Liver (tissue), 9 donors: ENCODE measurements around the gene TNF. TPM values are rescaled to one million over a fixed set of nuclear protein-coding genes. Genes with fewer than 3 reads are reported as not detected.

Experiments used
- DNase-seq: peaks from one replicate; pipeline ENCODE4 v3.0.0-alpha.2; 2017; ENCODE audit warnings: low spot score
- H3K27ac ChIP-seq, 2 donors: one replicate each; pipeline ENCODE4 v1.7.0; 2013; ENCODE audit warnings: inconsistent platforms in 2 of 2, low read length in 2 of 2, control low read depth in 1 of 2, low read depth in 1 of 2, mild to moderate bottlenecking in 1 of 2
- H3K27me3 ChIP-seq, 4 donors: one replicate each; pipeline versions ENCODE4 v1.6.1 to v1.7.0; 2013; ENCODE audit warnings: low read length in 3 of 4, inconsistent platforms in 1 of 4, mild to moderate bottlenecking in 1 of 4, moderate library complexity in 1 of 4; ENCODE audit not compliant: control insufficient read depth in 4 of 4, insufficient read depth in 4 of 4
- H3K36me3 ChIP-seq, 4 donors: one replicate each; pipeline versions ENCODE4 v1.6.1 to v1.7.0; 2013; ENCODE audit warnings: low read length in 3 of 4, mild to moderate bottlenecking in 3 of 4, low read depth in 1 of 4, moderate library complexity in 1 of 4; ENCODE audit not compliant: control insufficient read depth in 4 of 4, insufficient read depth in 3 of 4
- H3K4me1 ChIP-seq, 4 donors: one replicate each; pipeline versions ENCODE4 v1.6.1 to v1.7.0; 2013; ENCODE audit warnings: low read length in 3 of 4, mild to moderate bottlenecking in 3 of 4, moderate library complexity in 1 of 4; ENCODE audit not compliant: control insufficient read depth in 4 of 4, insufficient read depth in 4 of 4
- H3K4me3 ChIP-seq, 3 donors: one replicate each; pipeline versions ENCODE4 v1.6.1 to v1.7.0; 2013; ENCODE audit warnings: low read length in 3 of 3, control low read depth in 1 of 3, low read depth in 1 of 3, mild to moderate bottlenecking in 1 of 3
- H3K9ac ChIP-seq, 2 donors: one replicate each; pipeline ENCODE4 v1.7.0; 2013; ENCODE audit warnings: low read length in 2 of 2, mild to moderate bottlenecking in 2 of 2, moderate library complexity in 2 of 2, control low read depth in 1 of 2, low read depth in 1 of 2
- H3K9me3 ChIP-seq, 4 donors: one replicate each; pipeline versions ENCODE4 v1.6.1 to v1.7.0; 2013; ENCODE audit warnings: low read length in 3 of 4; ENCODE audit not compliant: control insufficient read depth in 4 of 4
- ATF3 ChIP-seq: IDR thresholded peaks from 2 replicates; pipeline ENCODE4 v1.6.1; 2016; ENCODE audit warnings: antibody characterized with exemption
- CTCF ChIP-seq: fragments of 150-350 bp; IDR thresholded peaks from 2 replicates; pipeline ENCODE4 v1.5.1; 2017; ENCODE audit warnings: improper control_type of control experiment, low read depth, low read length; ENCODE audit not compliant: missing input control
- EGR1 ChIP-seq, 2 donors: IDR thresholded peaks; 2 replicates each; pipeline ENCODE4 v1.6.1; 2016 to 2018; ENCODE audit warnings: antibody characterized with exemption in 2 of 2, low read depth in 2 of 2
- FOXA1 ChIP-seq: IDR thresholded peaks from 2 replicates; pipeline ENCODE4 v1.6.1; 2016; ENCODE audit warnings: antibody characterized with exemption
- FOXA2 ChIP-seq: IDR thresholded peaks from 2 replicates; pipeline ENCODE4 v1.6.1; 2016; ENCODE audit warnings: antibody characterized with exemption
- GABPA ChIP-seq, 2 donors: IDR thresholded peaks in 1 of 2; conservative IDR thresholded peaks in 1 of 2; 2 replicates each; pipeline ENCODE4 v1.6.1; 2016; ENCODE audit warnings: antibody characterized with exemption in 2 of 2, mild to moderate bottlenecking in 1 of 2, moderate library complexity in 1 of 2
- HNF4A ChIP-seq, 2 donors: conservative IDR thresholded peaks; 2 replicates each; pipeline ENCODE4 v1.6.1; 2016; ENCODE audit warnings: antibody characterized with exemption in 2 of 2, mild to moderate bottlenecking in 2 of 2
- HNF4G ChIP-seq: IDR thresholded peaks from 2 replicates; pipeline ENCODE4 v1.6.1; 2016; ENCODE audit warnings: antibody characterized with exemption
- JUND ChIP-seq, 2 donors: IDR thresholded peaks; 2 replicates each; pipeline ENCODE4 v1.6.1; 2016; ENCODE audit warnings: antibody characterized with exemption in 2 of 2
- NR2F2 ChIP-seq: IDR thresholded peaks from 2 replicates; pipeline ENCODE4 v1.6.1; 2016; ENCODE audit warnings: antibody characterized with exemption
- RAD21 ChIP-seq, 2 donors: IDR thresholded peaks; 2 replicates each; pipeline ENCODE4 v1.6.1; 2016; ENCODE audit warnings: antibody characterized with exemption in 2 of 2, mild to moderate bottlenecking in 2 of 2
- RXRA ChIP-seq, 2 donors: IDR thresholded peaks; 2 replicates each; pipeline ENCODE4 v1.6.1; 2017 to 2018; ENCODE audit warnings: antibody characterized with exemption in 2 of 2, mild to moderate bottlenecking in 1 of 2
- SP1 ChIP-seq: IDR thresholded peaks from 2 replicates; pipeline ENCODE4 v1.6.1; 2018; ENCODE audit warnings: antibody characterized with exemption, mild to moderate bottlenecking
- TAF1 ChIP-seq: conservative IDR thresholded peaks from 2 replicates; pipeline ENCODE4 v1.6.1; 2016; ENCODE audit warnings: antibody characterized with exemption, mild to moderate bottlenecking
- YY1 ChIP-seq: IDR thresholded peaks from 2 replicates; pipeline ENCODE4 v1.6.1; 2016; ENCODE audit warnings: antibody characterized with exemption, mild to moderate bottlenecking
- WGBS: extraction: QIAGEN DNeasy Blood & Tissue Kit; methylation state at CpG from one replicate; pipeline ENCODE4 v1.1.7; 2013; 5-methylcytosine and 5-hydroxymethylcytosine counted together
- polyA plus RNA-seq, 2 donors: library from polyadenylated mRNA; stranded (reverse) in 1 of 2; unstranded in 1 of 2; fragments of 200-250 nt in 1 of 2; fragments of >200 nt in 1 of 2; fragmentation: Nextera tagmentation in 1 of 2; extraction: Ambion mirVana in 1 of 2; gene quantifications; one replicate each; pipeline versions ENCODE4 v1.2.1 to v1.2.3, GENCODE V29; 2013 to 2015
- total RNA-seq, 2 donors: library from RNA; depleted of rRNA; stranded (reverse); fragments of >200 nt; gene quantifications; one replicate each; pipeline ENCODE4 v1.2.3, GENCODE V29; 2014
- TF ChIP-seq, protein P1 (sequence below): IDR thresholded peaks from 2 replicates; pipeline ENCODE4 v1.6.1; 2016; ENCODE audit warnings: antibody characterized with exemption
- TF ChIP-seq, protein P2 (sequence below): IDR thresholded peaks from 2 replicates; pipeline ENCODE4 v1.6.1; 2016; ENCODE audit warnings: antibody characterized with exemption, mild to moderate bottlenecking
- TF ChIP-seq, protein P3 (sequence below): IDR thresholded peaks from 2 replicates; pipeline ENCODE4 v1.6.1; 2016; ENCODE audit warnings: antibody characterized with exemption
- donor health status: healthy.
- donor health status: healthy.
- donor health status: healthy.
- donor health status: healthy.
- donor health status: healthy.

Gene TNF
- total and polyA plus RNA-seq, 4 donors = 0.06 to 0.42 (median 0.19) TPM; not detected in 1

- TF ChIP-seq, protein P1, sequence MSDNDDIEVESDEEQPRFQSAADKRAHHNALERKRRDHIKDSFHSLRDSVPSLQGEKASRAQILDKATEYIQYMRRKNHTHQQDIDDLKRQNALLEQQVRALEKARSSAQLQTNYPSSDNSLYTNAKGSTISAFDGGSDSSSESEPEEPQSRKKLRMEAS = no peak
- TF ChIP-seq SP1 (no peak), FOXA2 (no peak), CTCF (no peak), RAD21 (IDR thresholded peaks at IDR 0.05) (no peak)
These were observed 41.4 kb upstream of the TNF start (continued) for GRCh38 chr6:31534011-31534410.

DNA sequence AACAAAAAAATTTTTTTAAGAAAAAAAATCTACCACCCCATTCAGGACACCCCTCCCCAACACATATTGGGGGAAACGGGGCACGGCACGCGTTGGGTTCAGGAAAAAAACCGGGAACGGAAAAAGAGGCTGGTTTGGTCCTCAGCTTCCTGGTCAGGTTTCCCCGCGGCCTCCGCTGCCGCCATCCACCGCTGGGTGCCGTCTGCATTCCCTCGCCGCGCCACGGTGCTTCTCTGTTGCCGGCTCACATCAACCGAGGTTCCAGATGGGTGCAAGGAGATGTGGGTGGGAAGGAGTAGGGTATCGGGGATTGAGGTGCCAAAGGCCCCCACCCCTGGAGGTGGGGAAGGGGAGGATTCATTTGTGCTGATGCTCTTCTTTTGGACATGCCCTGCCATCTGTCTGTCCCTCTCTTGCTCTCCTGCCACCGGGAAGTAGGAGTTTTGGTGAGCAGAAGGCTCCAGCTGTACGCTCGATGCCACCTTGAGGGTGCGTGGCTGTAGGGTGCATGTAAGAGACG, 40.8 kb upstream of the TNF start:
- Histone ChIP-seq H3K36me3 (peaks cover 28 to 86% (median 72%) of the 10 kb centered on the region in 4 donors), H3K4me1 (peaks cover 2 to 14% (median 10%) of the 10 kb centered on the region in 4 donors), H3K27me3 (no peaks in the 10 kb centered on the region), H3K27ac (no peak overlapping the region), H3K9me3 (no peaks in the 10 kb centered on the region), H3K9ac (no peak overlapping the region), H3K4me3 (no peak overlapping the region)
- no peak for DNase-seq
- 92% methylated on average over 24 of the region's 24 CpGs for WGBS
- TF ChIP-seq NR2F2 (no peak), FOXA2 (no peak), RAD21 (IDR thresholded peaks at IDR 0.05) (no peak), RXRA (IDR thresholded peaks at IDR 0.05) (no peak), ATF3 (no peak), HNF4G (no peak), EGR1 (IDR thresholded peaks at IDR 0.05; ENCODE audit: low read depth in 2 of 2) (no peak), GABPA (IDR thresholded peaks at IDR 0.05 in 1 of 2, conservative IDR thresholded peaks at IDR 0.05 in 1 of 2) (no peak), HNF4A (conservative IDR thresholded peaks at IDR 0.05) (no peak), JUND (IDR thresholded peaks at IDR 0.05) (no peak), CTCF (no peak), FOXA1 (no peak), SP1 (no peak), YY1 (no peak), TAF1 (no peak)
- TF ChIP-seq, protein P1 = no peak
- TF ChIP-seq, protein P2, sequence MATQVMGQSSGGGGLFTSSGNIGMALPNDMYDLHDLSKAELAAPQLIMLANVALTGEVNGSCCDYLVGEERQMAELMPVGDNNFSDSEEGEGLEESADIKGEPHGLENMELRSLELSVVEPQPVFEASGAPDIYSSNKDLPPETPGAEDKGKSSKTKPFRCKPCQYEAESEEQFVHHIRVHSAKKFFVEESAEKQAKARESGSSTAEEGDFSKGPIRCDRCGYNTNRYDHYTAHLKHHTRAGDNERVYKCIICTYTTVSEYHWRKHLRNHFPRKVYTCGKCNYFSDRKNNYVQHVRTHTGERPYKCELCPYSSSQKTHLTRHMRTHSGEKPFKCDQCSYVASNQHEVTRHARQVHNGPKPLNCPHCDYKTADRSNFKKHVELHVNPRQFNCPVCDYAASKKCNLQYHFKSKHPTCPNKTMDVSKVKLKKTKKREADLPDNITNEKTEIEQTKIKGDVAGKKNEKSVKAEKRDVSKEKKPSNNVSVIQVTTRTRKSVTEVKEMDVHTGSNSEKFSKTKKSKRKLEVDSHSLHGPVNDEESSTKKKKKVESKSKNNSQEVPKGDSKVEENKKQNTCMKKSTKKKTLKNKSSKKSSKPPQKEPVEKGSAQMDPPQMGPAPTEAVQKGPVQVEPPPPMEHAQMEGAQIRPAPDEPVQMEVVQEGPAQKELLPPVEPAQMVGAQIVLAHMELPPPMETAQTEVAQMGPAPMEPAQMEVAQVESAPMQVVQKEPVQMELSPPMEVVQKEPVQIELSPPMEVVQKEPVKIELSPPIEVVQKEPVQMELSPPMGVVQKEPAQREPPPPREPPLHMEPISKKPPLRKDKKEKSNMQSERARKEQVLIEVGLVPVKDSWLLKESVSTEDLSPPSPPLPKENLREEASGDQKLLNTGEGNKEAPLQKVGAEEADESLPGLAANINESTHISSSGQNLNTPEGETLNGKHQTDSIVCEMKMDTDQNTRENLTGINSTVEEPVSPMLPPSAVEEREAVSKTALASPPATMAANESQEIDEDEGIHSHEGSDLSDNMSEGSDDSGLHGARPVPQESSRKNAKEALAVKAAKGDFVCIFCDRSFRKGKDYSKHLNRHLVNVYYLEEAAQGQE = no peak
- TF ChIP-seq, protein P3, sequence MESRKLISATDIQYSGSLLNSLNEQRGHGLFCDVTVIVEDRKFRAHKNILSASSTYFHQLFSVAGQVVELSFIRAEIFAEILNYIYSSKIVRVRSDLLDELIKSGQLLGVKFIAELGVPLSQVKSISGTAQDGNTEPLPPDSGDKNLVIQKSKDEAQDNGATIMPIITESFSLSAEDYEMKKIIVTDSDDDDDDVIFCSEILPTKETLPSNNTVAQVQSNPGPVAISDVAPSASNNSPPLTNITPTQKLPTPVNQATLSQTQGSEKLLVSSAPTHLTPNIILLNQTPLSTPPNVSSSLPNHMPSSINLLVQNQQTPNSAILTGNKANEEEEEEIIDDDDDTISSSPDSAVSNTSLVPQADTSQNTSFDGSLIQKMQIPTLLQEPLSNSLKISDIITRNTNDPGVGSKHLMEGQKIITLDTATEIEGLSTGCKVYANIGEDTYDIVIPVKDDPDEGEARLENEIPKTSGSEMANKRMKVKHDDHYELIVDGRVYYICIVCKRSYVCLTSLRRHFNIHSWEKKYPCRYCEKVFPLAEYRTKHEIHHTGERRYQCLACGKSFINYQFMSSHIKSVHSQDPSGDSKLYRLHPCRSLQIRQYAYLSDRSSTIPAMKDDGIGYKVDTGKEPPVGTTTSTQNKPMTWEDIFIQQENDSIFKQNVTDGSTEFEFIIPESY = no peak
